GM23338 (cell line): Measurements from ENCODE around the gene EN2. TPM values are rescaled to one million over a fixed set of nuclear protein-coding genes. Genes with fewer than 3 reads are reported as not detected.

Source experiments
- ATAC-seq: fragments of 200-7000 bp; cut with Tn5 transposase; 3 replicates; pipeline ENCODE4 v1.9.1; 2020
- DNase-seq: peaks from one replicate; pipeline ENCODE4 v3.0.0-alpha.2; 2015; ENCODE audit warnings: low spot score
- H2AFZ ChIP-seq: fragments of 200-600 bp; sonication (generic); 2 replicates; pipeline ENCODE4 v1.8.0; 2016; ENCODE audit warnings: antibody characterized with exemption, mild to moderate bottlenecking, moderate library complexity
- H3F3A ChIP-seq: fragments of 200-600 bp; sonication (generic); replicated peaks from 2 replicates; pipeline ENCODE4 v1.8.0; 2017; ENCODE audit warnings: antibody characterized with exemption, mixed run types, low read depth
- H3K27ac ChIP-seq: fragments of 200-600 bp; sonication (generic); 2 replicates; pipeline ENCODE4 v1.6.1; 2016; ENCODE audit warnings: low read depth
- H3K27me3 ChIP-seq: fragments of 200-600 bp; sonication (generic); 2 replicates; pipeline ENCODE4 v1.8.0; 2016; ENCODE audit warnings: mild to moderate bottlenecking, mixed run types, moderate library complexity; ENCODE audit not compliant: insufficient read depth
- H3K36me3 ChIP-seq: fragments of 200-600 bp; sonication (generic); 2 replicates; pipeline ENCODE4 v1.8.0; 2016; ENCODE audit warnings: mild to moderate bottlenecking; ENCODE audit not compliant: insufficient read depth
- H3K4me1 ChIP-seq: fragments of 200-600 bp; sonication (generic); 2 replicates; pipeline ENCODE4 v1.8.0; 2016; ENCODE audit warnings: mild to moderate bottlenecking, moderate library complexity; ENCODE audit not compliant: insufficient read depth
- H3K4me2 ChIP-seq: fragments of 200-600 bp; sonication (generic); 2 replicates; pipeline ENCODE4 v1.7.1; 2017; ENCODE audit warnings: mixed run types
- H3K4me3 ChIP-seq: fragments of 200-600 bp; sonication (generic); 2 replicates; pipeline ENCODE4 v1.6.1; 2016; ENCODE audit warnings: mixed run types
- H3K79me2 ChIP-seq: fragments of 200-600 bp; sonication (generic); replicated peaks from 2 replicates; pipeline ENCODE4 v1.8.0; 2017; ENCODE audit warnings: mild to moderate bottlenecking; ENCODE audit not compliant: insufficient read depth
- H3K9me2 ChIP-seq: fragments of 200-600 bp; sonication (generic); 2 replicates; pipeline ENCODE4 v1.8.0; 2017; ENCODE audit not compliant: insufficient read depth
- H4K20me1 ChIP-seq: fragments of 200-600 bp; sonication (generic); replicated peaks from 2 replicates; pipeline ENCODE4 v1.8.0; 2017; ENCODE audit warnings: mild to moderate bottlenecking; ENCODE audit not compliant: insufficient read depth
- H3K27ac Mint-ChIP-seq: 2 replicates; pipeline ENCODE4 v1.8.0; 2020; ENCODE audit warnings: inconsistent platforms, mild to moderate bottlenecking, moderate library complexity, mixed read lengths
- H3K27me3 Mint-ChIP-seq: 3 replicates; pipeline ENCODE4 v1.8.0; 2022; ENCODE audit warnings: low read depth, mild to moderate bottlenecking, moderate library complexity, mixed read lengths, inconsistent platforms; ENCODE audit not compliant: insufficient read depth, poor library complexity
- H3K36me3 Mint-ChIP-seq: 3 replicates; pipeline ENCODE4 v1.8.0; 2021; ENCODE audit warnings: low read depth, mild to moderate bottlenecking, inconsistent platforms, moderate library complexity, mixed read lengths
- H3K4me1 Mint-ChIP-seq: 3 replicates; pipeline ENCODE4 v1.8.0; 2020; ENCODE audit warnings: mild to moderate bottlenecking, inconsistent platforms, mixed read lengths
- H3K4me3 Mint-ChIP-seq: 3 replicates; pipeline ENCODE4 v1.8.0; 2021; ENCODE audit warnings: moderate library complexity, mild to moderate bottlenecking, inconsistent platforms, mixed read lengths
- H3K9me3 Mint-ChIP-seq: 3 replicates; pipeline ENCODE4 v1.8.0; 2020; ENCODE audit warnings: moderate library complexity, mild to moderate bottlenecking, inconsistent platforms, mixed read lengths
- CREB1 ChIP-seq: fragments of 250-450 bp; sonication (Bioruptor Pico); IDR thresholded peaks from 2 replicates; pipeline ENCODE4 v1.5.0; 2020; ENCODE audit warnings: low read depth, mild to moderate bottlenecking, moderate library complexity
- ETS1 ChIP-seq: IDR thresholded peaks from 2 replicates; pipeline ENCODE4 v1.6.1; 2016; ENCODE audit warnings: antibody characterized with exemption
- EZH2 ChIP-seq: fragments of 200-600 bp; sonication (generic); IDR thresholded peaks from one replicate; pipeline ENCODE4 v1.8.0; 2017; ENCODE audit warnings: antibody characterized with exemption, mild to moderate bottlenecking, low read depth; ENCODE audit not compliant: unreplicated experiment
- NANOG ChIP-seq: IDR thresholded peaks from 2 replicates; pipeline ENCODE4 v1.6.1; 2016; ENCODE audit warnings: antibody characterized with exemption, borderline replicate concordance
- STAT1 ChIP-seq: IDR thresholded peaks from one replicate; pipeline ENCODE4 v1.6.1; 2016; ENCODE audit warnings: antibody characterized with exemption; ENCODE audit not compliant: unreplicated experiment
- ZNF114 ChIP-seq: fragments of 250-450 bp; sonication (Bioruptor Pico); IDR thresholded peaks from 2 replicates; pipeline ENCODE4 v1.5.0; 2020; ENCODE audit warnings: mild to moderate bottlenecking, moderate library complexity
- ZNF462 ChIP-seq: fragments of 250-450 bp; sonication (Bioruptor Pico); IDR thresholded peaks from 2 replicates; pipeline ENCODE4 v1.5.0; 2020; ENCODE audit warnings: mild to moderate bottlenecking, moderate library complexity
- polyA plus RNA-seq: library from polyadenylated mRNA; unstranded; fragments of >200 nt; fragmentation: Nextera tagmentation; extraction: Ambion mirVana; gene quantifications from 2 replicates; pipeline ENCODE4 v1.2.1, GENCODE V29; 2016
- total RNA-seq: library from RNA; depleted of rRNA; stranded (reverse); fragments of >200 nt; shearing (Covaris generic); gene quantifications from 2 replicates; pipeline ENCODE4 v1.2.3, GENCODE V29; 2014

The EN2 gene
- total and polyA plus RNA-seq, 2 experiments from 2014 or later: not detected

- TF ChIP-seq ZNF462 (CRISPR knock-in tag): no peak
Measured at GRCh38 chr7:155408651-155409586, 49.0 kb upstream of the EN2 start (continued).

- ATAC-seq: no peak
- no peak for DNase-seq
- no peaks in the 10 kb centered on the region for H3K36me3 ChIP-seq
- H3K36me3 Mint-ChIP-seq: no peaks in the 10 kb centered on the region; the same call in 2 of the 3 replicates
- no peak overlapping the region for H3K4me3 ChIP-seq
- H3K79me2 ChIP-seq: no peaks in the 10 kb centered on the region
- peaks cover 17% of the 10 kb centered on the region for H3K4me1 Mint-ChIP-seq
- no peaks in the 10 kb centered on the region; the same call in 1 of the 2 replicates for H3F3A ChIP-seq
- H3K4me1 ChIP-seq: no peaks in the 10 kb centered on the region
- no peaks in the 10 kb centered on the region for H3K9me3 Mint-ChIP-seq
- H3K4me2 ChIP-seq: no peak overlapping the region
- no peak overlapping the region for H3K27ac Mint-ChIP-seq
- no peaks in the 10 kb centered on the region; the same call in 1 of the 2 replicates for H4K20me1 ChIP-seq
- no peak overlapping the region for H2AFZ ChIP-seq
- no peak overlapping the region for H3K27ac ChIP-seq
- H3K4me3 Mint-ChIP-seq: no peak overlapping the region
- no peaks in the 10 kb centered on the region for H3K27me3 ChIP-seq
- H3K27me3 Mint-ChIP-seq: peaks cover 38% of the 10 kb centered on the region
- no peaks in the 10 kb centered on the region for H3K9me2 ChIP-seq
- no peak for TF ChIP-seq CREB1 (CRISPR knock-in tag)
- no peak for TF ChIP-seq STAT1
- no peak for TF ChIP-seq ZNF462 (CRISPR knock-in tag)
- no peak for TF ChIP-seq EZH2
- no peak for TF ChIP-seq NANOG
- TF ChIP-seq ZNF114 (CRISPR knock-in tag): no peak
- no peak for TF ChIP-seq ETS1
Measured at GRCh38 chr7:155409980-155410379, 47.9 kb upstream of the EN2 start.
